H1 (cell line): ENCODE data around the gene TRIL. TPM values are rescaled to one million over a fixed set of nuclear protein-coding genes. Genes with fewer than 3 reads are reported as not detected.

Experiments used
- CTCF ChIA-PET: fragments of 300-600 bp; sonication (Branson Sonifier 250); formaldehyde crosslinking; loops from one replicate; lab custom pipeline; 2021; ENCODE audit not compliant: partially characterized antibody; lab: Charles Lee
- POLR2A ChIA-PET: fragments of 300-600 bp; sonication (Branson Sonifier 250); formaldehyde crosslinking; loops from one replicate; lab custom pipeline; 2021; ENCODE audit warnings: inconsistent platforms; ENCODE audit not compliant: partially characterized antibody; lab: Charles Lee
- DNase-seq, 2 experiments: peaks; one replicate each; pipeline versions ENCODE4 v3.0.0 to v3.0.0-alpha.2; 2010 to 2022; ENCODE audit warnings: low spot score in 2 of 2, low read depth in 1 of 2, mixed read lengths in 1 of 2
- FAIRE-seq: peaks from 2 replicates; lab custom pipeline; 2011; peaks lifted over from hg19 to GRCh38; lab: Jason Lieb, UNC
- H2AFZ ChIP-seq: 2 replicates; pipeline ENCODE4 v1.8.1; 2012; ENCODE audit warnings: low read length, inconsistent platforms
- H2AK5ac ChIP-seq: 2 replicates; pipeline ENCODE4 v1.6.1; 2013; ENCODE audit warnings: low read depth, low read length
- H2BK120ac ChIP-seq: replicated peaks from 2 replicates; pipeline ENCODE3; 2013; ENCODE audit warnings: low read depth, low read length, inconsistent platforms
- H2BK12ac ChIP-seq: 2 replicates; pipeline ENCODE4 v1.6.1; 2013; ENCODE audit warnings: low read depth, low read length
- H2BK15ac ChIP-seq: 2 replicates; pipeline ENCODE4 v1.6.1; 2013; ENCODE audit warnings: low read length
- H2BK20ac ChIP-seq: 2 replicates; pipeline ENCODE4 v1.6.1; 2013; ENCODE audit warnings: low read length
- H2BK5ac ChIP-seq: 2 replicates; pipeline ENCODE4 v1.6.1; 2013; ENCODE audit warnings: low read depth, low read length
- H3K14ac ChIP-seq: 2 replicates; pipeline ENCODE4 v1.6.1; 2013; ENCODE audit warnings: inconsistent platforms; ENCODE audit not compliant: insufficient read length
- H3K18ac ChIP-seq: 2 replicates; pipeline ENCODE4 v1.6.1; 2013; ENCODE audit warnings: low read length; ENCODE audit errors: extremely low read depth
- H3K23ac ChIP-seq: 2 replicates; pipeline ENCODE4 v1.6.1; 2013; ENCODE audit warnings: inconsistent platforms; ENCODE audit not compliant: insufficient read length
- H3K23me2 ChIP-seq: 2 replicates; pipeline ENCODE4 v1.6.1; 2013; ENCODE audit warnings: low read depth, low read length
- H3K27ac ChIP-seq: 2 replicates; pipeline ENCODE4 v1.6.1; 2011; ENCODE audit warnings: low read depth, low read length, inconsistent platforms
- H3K27me3 ChIP-seq, 4 experiments: replicated peaks in 1 of 4; 1 replicate in 1 of 4; 2 replicates in 3 of 4; pipeline versions ENCODE4 v1.6.1 to v1.8.1; 2011 to 2013; ENCODE audit warnings: low read length in 3 of 4, mild to moderate bottlenecking in 3 of 4, inconsistent platforms in 2 of 4, mixed read lengths in 2 of 4, moderate library complexity in 1 of 4; ENCODE audit not compliant: control insufficient read depth in 3 of 4, insufficient read depth in 3 of 4; ENCODE audit errors: extremely low read depth in 1 of 4
- H3K36me3 ChIP-seq, 4 experiments: 2 replicates each; pipeline versions ENCODE4 v1.6.1 to v1.8.1; 2011 to 2013; ENCODE audit warnings: mild to moderate bottlenecking in 4 of 4, low read length in 3 of 4, moderate library complexity in 2 of 4, control low read depth in 1 of 4, inconsistent platforms in 1 of 4; ENCODE audit not compliant: insufficient read depth in 4 of 4, control insufficient read depth in 2 of 4
- H3K4ac ChIP-seq: replicated peaks from 2 replicates; pipeline ENCODE3; 2013; ENCODE audit warnings: low read length, low read depth, mixed read lengths, inconsistent platforms; ENCODE audit not compliant: insufficient read length
- H3K4me1 ChIP-seq, 4 experiments: replicated peaks in 1 of 4; 1 replicate in 1 of 4; 2 replicates in 3 of 4; pipeline versions ENCODE4 v1.6.1 to v1.8.1; 2011 to 2013; ENCODE audit warnings: low read length in 3 of 4, inconsistent platforms in 2 of 4, mixed read lengths in 1 of 4; ENCODE audit not compliant: insufficient read depth in 4 of 4, control insufficient read depth in 3 of 4
- H3K4me2 ChIP-seq, 2 experiments: 2 replicates each; pipeline versions ENCODE4 v1.6.1 to v1.8.1; 2011 to 2013; ENCODE audit warnings: low read depth in 2 of 2, low read length in 2 of 2, control low read depth in 1 of 2, inconsistent platforms in 1 of 2, mild to moderate bottlenecking in 1 of 2; ENCODE audit not compliant: insufficient read depth in 1 of 2
- H3K4me3 ChIP-seq, 4 experiments: fragments of 200-600, 300-600 bp in 1 of 4; sonication (generic), shearing (Covaris generic), sonication (Bioruptor Twin) in 1 of 4; 2 replicates each; pipeline versions ENCODE4 v1.5.1 to v1.8.1; 2011 to 2016; ENCODE audit warnings: low read length in 4 of 4, low read depth in 3 of 4, control low read depth in 2 of 4, inconsistent platforms in 2 of 4, mild to moderate bottlenecking in 2 of 4, mixed read lengths in 1 of 4, moderate library complexity in 1 of 4; ENCODE audit not compliant: insufficient read depth in 2 of 4; ENCODE audit errors: extremely low read depth in 1 of 4
- H3K56ac ChIP-seq: replicated peaks from 2 replicates; pipeline ENCODE3; 2013; ENCODE audit warnings: low read depth, mild to moderate bottlenecking, mixed read lengths, low read length, inconsistent platforms; ENCODE audit not compliant: insufficient read length
- H3K79me1 ChIP-seq: 2 replicates; pipeline ENCODE4 v1.6.1; 2013; ENCODE audit warnings: low read depth, low read length, control low read depth
- H3K79me2 ChIP-seq, 2 experiments: 2 replicates each; pipeline versions ENCODE4 v1.6.1 to v1.8.1; 2012 to 2013; ENCODE audit warnings: low read length in 2 of 2, mild to moderate bottlenecking in 2 of 2, inconsistent platforms in 1 of 2; ENCODE audit not compliant: insufficient read depth in 2 of 2, control insufficient read depth in 1 of 2
- H3K9ac ChIP-seq, 4 experiments: replicated peaks in 1 of 4; 1 replicate in 1 of 4; 2 replicates in 3 of 4; pipeline versions ENCODE4 v1.6.1 to v1.8.1; 2011 to 2013; ENCODE audit warnings: low read depth in 3 of 4, low read length in 3 of 4, control low read depth in 2 of 4, mild to moderate bottlenecking in 2 of 4, moderate library complexity in 2 of 4, inconsistent platforms in 1 of 4; ENCODE audit errors: extremely low read depth in 1 of 4
- H3K9me3 ChIP-seq, 2 experiments: 2 replicates each; pipeline versions ENCODE4 v1.6.1 to v1.8.1; 2012 to 2013; ENCODE audit warnings: mild to moderate bottlenecking in 2 of 2, moderate library complexity in 2 of 2, control low read depth in 1 of 2, inconsistent platforms in 1 of 2, low read depth in 1 of 2, low read length in 1 of 2, mixed read lengths in 1 of 2; ENCODE audit not compliant: insufficient read depth in 2 of 2
- H4K20me1 ChIP-seq, 2 experiments: replicated peaks in 1 of 2; 2 replicates each; pipeline versions ENCODE3 to v1.8.1; 2011 to 2013; ENCODE audit warnings: inconsistent platforms in 2 of 2, low read length in 2 of 2, mild to moderate bottlenecking in 1 of 2; ENCODE audit not compliant: insufficient read depth in 2 of 2, control insufficient read depth in 1 of 2
- H4K5ac ChIP-seq: 2 replicates; pipeline ENCODE4 v1.6.1; 2013; ENCODE audit warnings: low read length, low read depth, mixed read lengths, inconsistent platforms; ENCODE audit not compliant: insufficient read length
- H4K8ac ChIP-seq: 2 replicates; pipeline ENCODE4 v1.8.0; 2013; ENCODE audit warnings: mild to moderate bottlenecking, moderate library complexity, low read length, inconsistent platforms; ENCODE audit not compliant: insufficient read depth; ENCODE audit errors: extremely low read depth
- H4K91ac ChIP-seq: replicated peaks from 2 replicates; pipeline ENCODE3; 2013; ENCODE audit warnings: low read length, mixed read lengths, inconsistent platforms; ENCODE audit not compliant: insufficient read length
- HDAC2 ChIP-seq, 2 experiments: fragments of 300-600 bp in 1 of 2; sonication (generic) in 1 of 2; IDR thresholded peaks; 2 replicates each; pipeline ENCODE4 v1.6.1; 2011 to 2012; ENCODE audit warnings: low read depth in 2 of 2, low read length in 2 of 2, mild to moderate bottlenecking in 2 of 2, moderate library complexity in 2 of 2, borderline replicate concordance in 1 of 2, inconsistent platforms in 1 of 2
- RAD21 ChIP-seq, 2 experiments: IDR thresholded peaks in 1 of 2; conservative IDR thresholded peaks in 1 of 2; 2 replicates each; pipeline ENCODE4 v1.6.1; 2011; ENCODE audit warnings: low read depth in 2 of 2, low read length in 2 of 2, improper control_type of control experiment in 1 of 2, inconsistent platforms in 1 of 2, mild to moderate bottlenecking in 1 of 2, moderate library complexity in 1 of 2
- TAF7 ChIP-seq: optimal IDR thresholded peaks from 2 replicates; pipeline ENCODE3; 2011; ENCODE audit warnings: low read depth, mild to moderate bottlenecking, inconsistent platforms, low read length, moderate library complexity, borderline replicate concordance
- TEAD4 ChIP-seq: IDR thresholded peaks from 2 replicates; pipeline ENCODE4 v1.6.1; 2012; ENCODE audit warnings: low read depth, low read length, inconsistent platforms, mixed read lengths
- WGBS, 2 experiments: shearing (Covaris generic) in 1 of 2; methylation state at CpG; one replicate each; pipeline versions ENCODE4 v1.1.6 to v1.1.7; 2013 to 2015; ENCODE audit warnings: low lambda C conversion rate in 2 of 2, mixed read lengths in 2 of 2, inconsistent platforms in 1 of 2, low coverage in 1 of 2, missing lambda C conversion rate in 1 of 2; ENCODE audit not compliant: insufficient replicate concordance in 2 of 2, insufficient coverage in 1 of 2, insufficient read length in 1 of 2; ENCODE audit errors: extremely low coverage in 1 of 2, missing lambda C conversion rate in 1 of 2; 5-methylcytosine and 5-hydroxymethylcytosine counted together
- polyA plus RNA-seq, 7 experiments: library from polyadenylated mRNA; depleted of rRNA in 3 of 7; stranded (reverse) in 5 of 7; unstranded in 2 of 7; fragments of >200 nt in 5 of 7; fragments of 200-250 nt in 2 of 7; gene quantifications; 1 replicate in 5 of 7; 2 replicates in 1 of 7; 4 replicates in 1 of 7; pipeline versions ENCODE4 v1.2.1 to v1.2.3, GENCODE V29; 2011 to 2013; ENCODE audit warnings: missing spikeins in 2 of 7, mixed read lengths in 2 of 7
- total RNA-seq: library from RNA; stranded (reverse); fragmentation: NEBNext Ultra II Directional; extraction: Animal tissue kit (Norgen Biotek cat#: 25700); gene quantifications from 2 replicates; pipeline ENCODE4 v1.2.1, GENCODE V29; 2021
- TF ChIP-seq, protein P1 (sequence below), 3 experiments: IDR thresholded peaks; 1 replicate in 2 of 3; 2 replicates in 1 of 3; pipeline versions ENCODE4 v1.5.1 to v1.6.1; 2011; ENCODE audit warnings: low read length in 3 of 3, mild to moderate bottlenecking in 3 of 3, inconsistent platforms in 2 of 3, low read depth in 1 of 3, moderate library complexity in 1 of 3; ENCODE audit not compliant: insufficient read depth in 1 of 3; ENCODE audit errors: control extremely low read depth in 1 of 3

The TRIL gene
- total and polyA plus RNA-seq, 2 of the 8 experiments (the other 6 are each of a cell fraction or from before 2014, with no cell fraction given) = 3.9 to 5.5 TPM

DNA sequence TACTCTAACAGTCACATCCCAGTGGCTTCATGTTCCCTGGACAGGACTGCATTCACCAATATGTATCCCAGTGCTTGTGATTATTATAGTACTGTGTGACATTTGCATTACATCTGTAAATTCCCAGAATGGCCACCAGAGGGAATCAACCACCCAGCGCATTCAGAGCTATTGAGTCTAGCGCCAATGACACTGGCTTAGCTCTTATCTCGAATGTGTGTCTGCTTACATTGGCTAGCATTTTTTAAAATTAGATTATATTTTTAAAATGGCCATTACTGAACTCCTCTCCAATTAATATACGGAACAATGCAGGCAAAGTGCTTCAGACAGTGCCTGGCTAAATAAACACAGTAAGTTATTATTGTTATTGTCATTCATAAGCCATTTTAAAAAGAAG, 36.3 kb downstream of the TRIL start:
- Histone ChIP-seq H2BK20ac (no peak overlapping the region), H3K4me2 (no peak overlapping the region), H3K23ac (no peak overlapping the region), H2AK5ac (no peak overlapping the region), H3K23me2 (no peaks in the 10 kb centered on the region), H3K9ac (no peak overlapping the region), H3K4ac (no peak overlapping the region), H2BK12ac (no peak overlapping the region), H3K14ac (no peak overlapping the region), H2BK5ac (no peak overlapping the region), H3K56ac (no peak overlapping the region), H2BK120ac (no peak overlapping the region), H3K79me2 (no peaks in the 10 kb centered on the region), H4K5ac (no peak overlapping the region), H3K18ac (no peak overlapping the region), H3K4me3 (no peak overlapping the region), H3K36me3 (no peaks in the 10 kb centered on the region), H4K8ac (no peak overlapping the region), H3K4me1 (peaks cover 0 to 4% (median 0%) of the 10 kb centered on the region in 4 experiments; a peak in 3 of 7 replicates), H3K27me3 (no peaks in the 10 kb centered on the region), H4K91ac (no peak overlapping the region), H4K20me1 (no peaks in the 10 kb centered on the region), H2AFZ (no peak overlapping the region), H3K27ac (no peak overlapping the region), H3K79me1 (no peaks in the 10 kb centered on the region), H3K9me3 (no peaks in the 10 kb centered on the region; a peak in 1 of 4 replicates), H2BK15ac (no peak overlapping the region)
- DNase-seq (no peak), FAIRE-seq (peak; percentile 94)
- POLR2A ChIA-PET = interaction anchor here (1.6 kb wide), 1 partner anchor 30 kb away, joined by 3 read pairs; no protein-coding TSS in a partner anchor
- CTCF ChIA-PET = interaction anchor here (0.5 to 20.0 kb wide), 79 partner anchors 10 to 1007 kb away, joined by 3 to 692 read pairs (median 4); partner anchors contain the start of gene TRIL
- TF ChIP-seq HDAC2 (IDR thresholded peaks at IDR 0.05; ENCODE audit: borderline replicate concordance in 1 of 2, low read depth in 2 of 2, low read length in 2 of 2) = 0 out of 4 replicates have a peak, but pooled peaks of 1 of the 2 experiments have one; percentile 27
- TF ChIP-seq TEAD4 = peak; percentile 44; the same call in 1 of the 2 replicates
- peak; percentile 75 to 85 for TF ChIP-seq RAD21 (IDR thresholded peaks at IDR 0.05 in 1 of 2, conservative IDR thresholded peaks at IDR 0.05 in 1 of 2; ENCODE audit: low read depth in 2 of 2, low read length in 2 of 2)
- TF ChIP-seq, protein P1, sequence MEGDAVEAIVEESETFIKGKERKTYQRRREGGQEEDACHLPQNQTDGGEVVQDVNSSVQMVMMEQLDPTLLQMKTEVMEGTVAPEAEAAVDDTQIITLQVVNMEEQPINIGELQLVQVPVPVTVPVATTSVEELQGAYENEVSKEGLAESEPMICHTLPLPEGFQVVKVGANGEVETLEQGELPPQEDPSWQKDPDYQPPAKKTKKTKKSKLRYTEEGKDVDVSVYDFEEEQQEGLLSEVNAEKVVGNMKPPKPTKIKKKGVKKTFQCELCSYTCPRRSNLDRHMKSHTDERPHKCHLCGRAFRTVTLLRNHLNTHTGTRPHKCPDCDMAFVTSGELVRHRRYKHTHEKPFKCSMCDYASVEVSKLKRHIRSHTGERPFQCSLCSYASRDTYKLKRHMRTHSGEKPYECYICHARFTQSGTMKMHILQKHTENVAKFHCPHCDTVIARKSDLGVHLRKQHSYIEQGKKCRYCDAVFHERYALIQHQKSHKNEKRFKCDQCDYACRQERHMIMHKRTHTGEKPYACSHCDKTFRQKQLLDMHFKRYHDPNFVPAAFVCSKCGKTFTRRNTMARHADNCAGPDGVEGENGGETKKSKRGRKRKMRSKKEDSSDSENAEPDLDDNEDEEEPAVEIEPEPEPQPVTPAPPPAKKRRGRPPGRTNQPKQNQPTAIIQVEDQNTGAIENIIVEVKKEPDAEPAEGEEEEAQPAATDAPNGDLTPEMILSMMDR (IDR thresholded peaks at IDR 0.05; ENCODE audit: control extremely low read depth in 1 of 3, insufficient read depth in 1 of 3, low read depth in 1 of 3, low read length in 3 of 3) = peak; percentile 29 to 88 (median 87)
- no peak for TF ChIP-seq TAF7
- WGBS, 2 experiments = 7% methylated on average over 4 of the region's 4 CpGs; no CpG with 5 or more reads in 1 of the 2 experiments
